HepG2 (cell line): Measurements from ENCODE around the gene CPNE8. TPM values are rescaled to one million over a fixed set of nuclear protein-coding genes. Genes with fewer than 3 reads are reported as not detected.
A peak's percentile ranks its signal among the peaks of the same experiment; 100 is the strongest.

Source experiments
- ARNTL ChIP-seq: sonication (generic); formaldehyde crosslinking; IDR thresholded peaks from 2 replicates; pipeline ENCODE4 v1.4.0; 2020; ENCODE audit warnings: mild to moderate bottlenecking, missing genetic modification reagents
- ATF7-NPFF ChIP-seq: sonication (generic); formaldehyde crosslinking; IDR thresholded peaks from 2 replicates; pipeline ENCODE4 v1.8.1; 2023; ENCODE audit warnings: mild to moderate bottlenecking, low read depth, missing genetic modification reagents, moderate library complexity
- BCL6 ChIP-seq: IDR thresholded peaks from 2 replicates; pipeline ENCODE4 v1.6.1; 2016; ENCODE audit warnings: missing genetic modification reagents, missing compliant biosample characterization
- FIP1L1 ChIP-seq: fragments of 200-400 bp; formaldehyde crosslinking; IDR thresholded peaks from 2 replicates; pipeline ENCODE4 v1.6.1; 2018; ENCODE audit warnings: low read depth, mild to moderate bottlenecking, low read length, moderate library complexity, borderline replicate concordance; ENCODE audit not compliant: insufficient read depth
- FOXO1 ChIP-seq: sonication (generic); formaldehyde crosslinking; IDR thresholded peaks from 2 replicates; pipeline ENCODE4 v1.4.0; 2020; ENCODE audit warnings: missing genetic modification reagents
- GATAD1 ChIP-seq: IDR thresholded peaks from 2 replicates; pipeline ENCODE4 v1.6.1; 2016; ENCODE audit warnings: missing genetic modification reagents, missing compliant biosample characterization
- GTF3A ChIP-seq: sonication (generic); formaldehyde crosslinking; conservative IDR thresholded peaks from 2 replicates; pipeline ENCODE4 v1.4.0; 2020; ENCODE audit warnings: mild to moderate bottlenecking, missing genetic modification reagents
- HMG20B ChIP-seq: conservative IDR thresholded peaks from 2 replicates; pipeline ENCODE4 v1.6.1; 2016; ENCODE audit warnings: missing genetic modification reagents, missing compliant biosample characterization
- HNF1A ChIP-seq, 2 experiments: sonication (generic) in 1 of 2; formaldehyde crosslinking in 1 of 2; IDR thresholded peaks; 2 replicates each; pipeline versions ENCODE4 v1.4.0 to v1.6.1; 2016 to 2020; ENCODE audit warnings: borderline replicate concordance in 1 of 2, low read depth in 1 of 2, mild to moderate bottlenecking in 1 of 2, missing genetic modification reagents in 1 of 2
- HOXA5 ChIP-seq: sonication (generic); formaldehyde crosslinking; IDR thresholded peaks from 2 replicates; pipeline ENCODE4 v1.4.0; 2020; ENCODE audit warnings: missing genetic modification reagents
- JUND ChIP-seq: sonication (generic); formaldehyde crosslinking; IDR thresholded peaks from 2 replicates; pipeline ENCODE4 v1.8.0; 2022; ENCODE audit warnings: mild to moderate bottlenecking, missing genetic modification reagents
- MAX ChIP-seq: IDR thresholded peaks from 2 replicates; pipeline ENCODE4 v1.6.1; 2012; ENCODE audit warnings: inconsistent platforms
- MTA1 ChIP-seq: sonication (generic); formaldehyde crosslinking; IDR thresholded peaks from 2 replicates; pipeline ENCODE4 v1.4.0; 2020; ENCODE audit warnings: missing genetic modification reagents, mild to moderate bottlenecking, borderline replicate concordance
- NKX3-1 ChIP-seq: sonication (generic); formaldehyde crosslinking; IDR thresholded peaks from 2 replicates; pipeline ENCODE4 v1.5.0; 2020; ENCODE audit warnings: missing genetic modification reagents
- NR2F2 ChIP-seq: IDR thresholded peaks from 2 replicates; pipeline ENCODE4 v1.6.1; 2012; ENCODE audit warnings: low read depth, inconsistent platforms, borderline replicate concordance
- PBX3 ChIP-seq: sonication (generic); formaldehyde crosslinking; IDR thresholded peaks from 2 replicates; pipeline ENCODE4 v1.8.1; 2023; ENCODE audit warnings: missing genetic modification reagents, inconsistent platforms, borderline replicate concordance
- SIX4 ChIP-seq: sonication (generic); formaldehyde crosslinking; IDR thresholded peaks from 2 replicates; pipeline ENCODE4 v1.4.0; 2020; ENCODE audit warnings: missing genetic modification reagents
- TARDBP ChIP-seq: sonication (generic); formaldehyde crosslinking; IDR thresholded peaks from 2 replicates; pipeline ENCODE4 v1.8.0; 2022; ENCODE audit warnings: mild to moderate bottlenecking, missing genetic modification reagents
- TBX2 ChIP-seq: sonication (generic); formaldehyde crosslinking; IDR thresholded peaks from 2 replicates; pipeline ENCODE4 v1.5.0; 2020; ENCODE audit warnings: missing genetic modification reagents, mild to moderate bottlenecking, borderline replicate concordance
- TBX3 ChIP-seq: fragments of 450-650 bp; IDR thresholded peaks from 2 replicates; pipeline ENCODE4 v1.6.1; 2017; ENCODE audit warnings: antibody characterized with exemption, mild to moderate bottlenecking, inconsistent platforms, borderline replicate concordance
- TGIF2 ChIP-seq: IDR thresholded peaks from 2 replicates; pipeline ENCODE4 v1.6.1; 2016; ENCODE audit warnings: control low read depth, missing compliant biosample characterization
- ZNF296 ChIP-seq: sonication (generic); formaldehyde crosslinking; conservative IDR thresholded peaks from 2 replicates; pipeline ENCODE4 v1.5.0; 2020; ENCODE audit warnings: mild to moderate bottlenecking, missing genetic modification reagents
- ZNF430 ChIP-seq: sonication (generic); formaldehyde crosslinking; IDR thresholded peaks from 2 replicates; pipeline ENCODE4 v1.9.0; 2021; ENCODE audit warnings: mild to moderate bottlenecking, missing genetic modification reagents
- ZNF556 ChIP-seq: sonication (generic); formaldehyde crosslinking; IDR thresholded peaks from 2 replicates; pipeline ENCODE4 v1.4.0; 2020; ENCODE audit warnings: mild to moderate bottlenecking, missing genetic modification reagents, borderline replicate concordance
- ZNF644 ChIP-seq: IDR thresholded peaks from 2 replicates; pipeline ENCODE4 v1.6.1; 2016; ENCODE audit warnings: low read depth
- ZNF816 ChIP-seq: sonication (generic); formaldehyde crosslinking; IDR thresholded peaks from 2 replicates; pipeline ENCODE4 v1.8.0; 2022; ENCODE audit warnings: missing genetic modification reagents, mild to moderate bottlenecking, borderline replicate concordance
- polyA plus RNA-seq, 8 experiments: library from polyadenylated mRNA; depleted of rRNA in 3 of 8; stranded (reverse) in 7 of 8; unstranded in 1 of 8; fragments of >200 nt; fragmentation: Illumina TruSeq in 4 of 8; extraction: Trizol in 4 of 8; gene quantifications; 2 replicates each; pipeline versions ENCODE4 v1.2.1 to v1.2.3, GENCODE V29; 2011 to 2016; ENCODE audit warnings: low read depth in 4 of 8, missing spikeins in 1 of 8, mixed read lengths in 1 of 8; ENCODE audit not compliant: insufficient read depth in 1 of 8
- total RNA-seq, 5 experiments: library from RNA; depleted of rRNA; stranded (reverse); fragments of >200 nt; fragmentation: Illumina TruSeq; extraction: Trizol; gene quantifications; 2 replicates each; pipeline ENCODE4 v1.2.3, GENCODE V29; 2016; ENCODE audit warnings: low read depth in 1 of 5

CPNE8 gene
- total and polyA plus RNA-seq, 2 of the 13 experiments (the other 11 are each of a cell fraction or from before 2014, with no cell fraction given), result 2.4 to 2.7 TPM

DNA sequence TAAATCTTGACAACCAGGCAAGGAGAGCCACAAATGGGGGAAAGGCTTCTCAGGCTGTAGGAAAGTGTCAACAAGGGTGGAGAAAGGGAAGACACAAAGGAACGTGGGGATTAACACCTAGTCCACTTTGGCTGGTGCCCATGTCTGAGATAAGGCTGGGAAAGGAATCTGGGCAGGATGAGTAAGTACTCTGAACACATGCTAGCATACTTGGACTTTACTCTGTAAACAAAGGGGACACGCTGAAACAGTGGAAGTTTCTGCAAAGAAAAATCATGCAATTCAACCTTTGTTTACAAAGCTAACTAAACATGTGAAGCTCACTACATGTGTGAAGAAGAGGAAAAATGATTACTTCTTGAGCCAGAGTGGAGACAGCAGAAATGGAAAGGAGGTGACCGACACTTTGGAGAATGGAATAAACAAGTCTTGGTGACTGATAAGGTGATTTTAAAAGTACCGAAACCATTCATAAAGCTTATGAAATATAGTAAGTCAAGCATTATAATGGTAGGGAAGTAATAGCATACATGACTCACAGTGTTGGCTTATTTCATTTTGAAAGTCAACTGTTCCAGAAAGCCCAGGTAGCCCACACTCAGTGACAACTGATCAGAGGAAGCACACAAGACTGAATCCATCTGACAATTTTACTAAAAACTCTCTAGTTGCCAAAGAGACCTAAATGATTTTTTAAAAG is 13.2 kb downstream of the CPNE8 start (continued):
- TF ChIP-seq HNF1A (IDR thresholded peaks at IDR 0.05; ENCODE audit: low read depth) (peak; percentile 58), HNF1A (CRISPR knock-in tag; IDR thresholded peaks at IDR 0.05; ENCODE audit: borderline replicate concordance) (peak; percentile 23; the same call in 1 of the 2 replicates), ARNTL (CRISPR knock-in tag) (peak; percentile 64; the same call in 1 of the 2 replicates), HOXA5 (CRISPR knock-in tag) (peak; percentile 68; the same call in 1 of the 2 replicates), JUND (peak; percentile 69), TARDBP (peak; percentile 80; the same call in 1 of the 2 replicates), SIX4 (CRISPR knock-in tag) (peak; percentile 54; the same call in 1 of the 2 replicates), BCL6 (CRISPR knock-in tag) (peak; percentile 85), TBX2 (peak; percentile 96), MTA1 (no peak), TGIF2 (CRISPR knock-in tag) (peak; percentile 40; the same call in 1 of the 2 replicates), ZNF816 (CRISPR knock-in tag) (no peak), FOXO1 (CRISPR knock-in tag) (peak; percentile 65), NKX3-1 (CRISPR knock-in tag) (0 out of 2 replicates have a peak, but pooled peaks have one; percentile 57), FIP1L1 (no peak), ZNF644 (CRISPR knock-in tag) (peak; percentile 90), PBX3 (CRISPR knock-in tag) (no peak), ATF7-NPFF (no peak), TBX3 (peak; percentile 96), NR2F2 (0 out of 2 replicates have a peak, but pooled peaks have one; percentile 25), GATAD1 (CRISPR knock-in tag) (peak; percentile 48), ZNF430 (CRISPR knock-in tag) (0 out of 2 replicates have a peak, but pooled peaks have one; percentile 29), HMG20B (CRISPR knock-in tag) (peak; percentile 73; the same call in 1 of the 2 replicates), GTF3A (CRISPR knock-in tag) (no peak), ZNF556 (CRISPR knock-in tag) (no peak), ZNF296 (CRISPR knock-in tag) (no peak), MAX (peak; percentile 83)
